ENCODE results near the gene LETM1. TPM values are rescaled to one million over a fixed set of nuclear protein-coding genes. Genes with fewer than 3 reads are reported as not detected.

LETM1 gene
- total and polyA plus RNA-seq, 8 donors: 5.3 to 255 (median 52.1) TPM

DNA sequence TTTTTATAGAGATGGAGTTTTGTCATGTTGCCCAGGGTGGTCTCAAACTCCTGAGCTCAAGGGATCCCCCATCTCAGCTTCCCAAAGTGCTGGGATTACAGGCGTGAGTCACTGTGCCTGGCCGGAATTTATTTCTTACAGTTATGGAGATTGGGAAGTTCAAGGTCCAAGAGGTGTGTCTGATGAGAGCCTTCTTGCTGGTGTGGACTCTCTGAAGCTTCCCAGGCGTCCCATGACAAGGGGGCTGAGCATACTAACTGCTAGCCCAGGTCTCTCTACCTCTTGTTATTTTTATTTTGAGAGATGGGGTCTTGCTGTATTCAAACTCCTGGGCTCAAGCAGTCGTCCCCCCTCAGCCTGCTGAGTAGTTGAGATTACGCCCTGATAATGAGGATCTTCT, 12.3 kb upstream of the LETM1 start:
- TF ChIP-seq, protein P1, sequence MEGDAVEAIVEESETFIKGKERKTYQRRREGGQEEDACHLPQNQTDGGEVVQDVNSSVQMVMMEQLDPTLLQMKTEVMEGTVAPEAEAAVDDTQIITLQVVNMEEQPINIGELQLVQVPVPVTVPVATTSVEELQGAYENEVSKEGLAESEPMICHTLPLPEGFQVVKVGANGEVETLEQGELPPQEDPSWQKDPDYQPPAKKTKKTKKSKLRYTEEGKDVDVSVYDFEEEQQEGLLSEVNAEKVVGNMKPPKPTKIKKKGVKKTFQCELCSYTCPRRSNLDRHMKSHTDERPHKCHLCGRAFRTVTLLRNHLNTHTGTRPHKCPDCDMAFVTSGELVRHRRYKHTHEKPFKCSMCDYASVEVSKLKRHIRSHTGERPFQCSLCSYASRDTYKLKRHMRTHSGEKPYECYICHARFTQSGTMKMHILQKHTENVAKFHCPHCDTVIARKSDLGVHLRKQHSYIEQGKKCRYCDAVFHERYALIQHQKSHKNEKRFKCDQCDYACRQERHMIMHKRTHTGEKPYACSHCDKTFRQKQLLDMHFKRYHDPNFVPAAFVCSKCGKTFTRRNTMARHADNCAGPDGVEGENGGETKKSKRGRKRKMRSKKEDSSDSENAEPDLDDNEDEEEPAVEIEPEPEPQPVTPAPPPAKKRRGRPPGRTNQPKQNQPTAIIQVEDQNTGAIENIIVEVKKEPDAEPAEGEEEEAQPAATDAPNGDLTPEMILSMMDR (IDR thresholded peaks at IDR 0.05): no peak
- TF ChIP-seq EP300 (IDR thresholded peaks at IDR 0.05) (no peak), POLR2AphosphoS5 (IDR thresholded peaks at IDR 0.05) (no peak), POLR2A (IDR thresholded peaks at IDR 0.05) (no peak)
- WGBS, 5 donors: 45 to 67% (median 57%) methylated on average over 5 of the region's 5 CpGs
- Histone ChIP-seq H3K36me3 (no peaks in the 10 kb centered on the region), H3K9me3 (no peaks in the 10 kb centered on the region), H3K4me3 (no peak overlapping the region), H3K4me1 (peaks cover 17 to 38% (median 29%) of the 10 kb centered on the region in 4 donors), H3K27ac (no peak overlapping the region), H3K27me3 (peaks cover 0 to 35% (median 0%) of the 10 kb centered on the region in 3 donors)
- peak; percentile 27 to 84 for DNase-seq
- intact Hi-C loops (cut with DNase I; ENCODE audit: low total_unique reads): no loop called here

DNA sequence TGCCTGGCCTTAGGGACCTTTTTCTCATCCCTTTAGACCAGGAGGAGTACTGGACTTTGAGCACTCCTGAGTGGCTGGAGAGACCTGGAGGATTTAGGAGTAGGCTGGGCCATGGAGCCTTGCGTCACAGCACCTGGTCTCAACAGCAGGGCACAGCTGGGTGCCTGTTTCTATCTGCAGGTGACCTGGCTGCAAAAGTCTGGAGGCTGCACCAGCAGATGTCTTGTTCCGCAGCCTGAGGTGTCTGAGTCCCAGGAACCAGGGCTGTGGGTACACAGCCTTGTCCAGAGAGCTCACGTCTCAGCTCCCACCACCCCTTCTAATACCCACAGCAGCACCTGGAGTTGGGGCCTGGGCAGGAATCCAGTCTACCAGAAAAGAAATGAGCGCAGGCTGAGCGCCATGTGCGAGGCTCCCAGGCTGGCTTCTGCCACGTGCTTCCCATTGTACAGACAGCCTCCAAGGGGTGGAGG, 10.3 kb upstream of the LETM1 start:
- peaks cover 19 to 35% (median 24%) of the 10 kb centered on the region in 4 donors for H3K4me1 ChIP-seq
- no peak for DNase-seq
- WGBS, 5 donors: 78 to 87% (median 85%) methylated on average over 4 to 7 of the region's 7 CpGs
- H3K27ac ChIP-seq: no peak overlapping the region
- no peak overlapping the region for H3K4me3 ChIP-seq
- intact Hi-C loops (cut with DNase I; ENCODE audit: low total_unique reads): no loop called here
- H3K36me3 ChIP-seq: no peaks in the 10 kb centered on the region
- no peaks in the 10 kb centered on the region for H3K9me3 ChIP-seq
- TF ChIP-seq, protein P1 (IDR thresholded peaks at IDR 0.05): no peak
- TF ChIP-seq EP300 (IDR thresholded peaks at IDR 0.05): no peak
- H3K27me3 ChIP-seq: peaks cover 0 to 54% (median 6%) of the 10 kb centered on the region in 3 donors

DNA sequence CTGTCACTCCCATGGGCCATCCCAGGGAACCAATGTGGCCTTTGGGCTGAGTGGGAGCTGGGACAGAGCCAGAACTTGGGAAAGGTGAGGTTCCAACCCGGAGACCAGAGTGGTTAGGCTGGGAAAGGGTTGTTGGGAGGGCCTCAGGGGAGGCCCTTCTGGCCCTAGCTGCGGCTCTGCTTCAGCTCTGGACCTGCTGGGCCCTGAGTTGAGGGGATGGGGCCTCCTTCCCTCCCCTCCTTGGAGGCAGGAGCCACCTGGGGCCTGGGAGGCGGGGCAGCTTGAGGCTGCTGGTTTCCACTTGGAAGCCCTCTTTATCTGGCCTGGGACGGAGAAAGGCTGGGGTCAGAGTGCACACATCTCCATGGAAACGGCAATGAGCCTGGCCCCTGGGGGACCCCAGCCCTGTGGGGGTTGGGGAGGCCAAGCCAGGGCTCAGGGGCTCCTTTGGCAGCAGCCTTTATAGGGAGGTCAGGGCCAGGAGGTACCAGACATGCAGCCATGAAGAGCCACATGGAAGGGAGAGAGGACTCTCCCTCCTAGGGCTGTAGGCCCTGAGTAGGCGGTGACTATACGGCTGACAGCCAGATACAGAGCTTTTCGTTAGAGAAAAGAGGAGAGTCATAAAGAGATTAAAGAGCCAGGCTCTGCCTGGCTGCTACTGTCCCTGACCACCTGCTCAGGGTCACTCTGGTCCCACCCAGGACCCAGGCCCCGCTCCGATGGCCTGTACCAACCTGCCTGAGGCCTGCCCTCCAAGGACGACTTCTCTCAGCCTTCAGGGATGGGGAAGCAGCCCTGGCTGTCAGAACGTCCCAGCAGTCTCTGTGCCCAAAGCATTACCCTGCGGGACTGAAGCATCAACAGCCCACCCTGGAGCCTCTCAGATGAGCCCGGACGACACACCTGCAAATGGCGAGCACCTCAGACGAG, 8.4 kb upstream of the LETM1 start:
- no peaks in the 10 kb centered on the region for H3K9me3 ChIP-seq
- intact Hi-C loops (cut with DNase I; ENCODE audit: low total_unique reads): no loop called here
- H3K27ac ChIP-seq: no peak overlapping the region
- H3K4me1 ChIP-seq: peaks cover 10 to 27% (median 18%) of the 10 kb centered on the region in 4 donors
- WGBS, 5 donors: 82 to 86% (median 83%) methylated on average over 15 to 17 of the region's 17 CpGs
- DNase-seq: no peak
- H3K4me3 ChIP-seq: no peak overlapping the region
- TF ChIP-seq POLR2AphosphoS5 (IDR thresholded peaks at IDR 0.05): no peak
- no peak for TF ChIP-seq POLR2A (IDR thresholded peaks at IDR 0.05)
- no peak for TF ChIP-seq EP300 (IDR thresholded peaks at IDR 0.05)
- TF ChIP-seq, protein P1 (IDR thresholded peaks at IDR 0.05): no peak
- H3K27me3 ChIP-seq: peaks cover 0 to 54% (median 6%) of the 10 kb centered on the region in 3 donors
- H3K36me3 ChIP-seq: no peaks in the 10 kb centered on the region

DNA sequence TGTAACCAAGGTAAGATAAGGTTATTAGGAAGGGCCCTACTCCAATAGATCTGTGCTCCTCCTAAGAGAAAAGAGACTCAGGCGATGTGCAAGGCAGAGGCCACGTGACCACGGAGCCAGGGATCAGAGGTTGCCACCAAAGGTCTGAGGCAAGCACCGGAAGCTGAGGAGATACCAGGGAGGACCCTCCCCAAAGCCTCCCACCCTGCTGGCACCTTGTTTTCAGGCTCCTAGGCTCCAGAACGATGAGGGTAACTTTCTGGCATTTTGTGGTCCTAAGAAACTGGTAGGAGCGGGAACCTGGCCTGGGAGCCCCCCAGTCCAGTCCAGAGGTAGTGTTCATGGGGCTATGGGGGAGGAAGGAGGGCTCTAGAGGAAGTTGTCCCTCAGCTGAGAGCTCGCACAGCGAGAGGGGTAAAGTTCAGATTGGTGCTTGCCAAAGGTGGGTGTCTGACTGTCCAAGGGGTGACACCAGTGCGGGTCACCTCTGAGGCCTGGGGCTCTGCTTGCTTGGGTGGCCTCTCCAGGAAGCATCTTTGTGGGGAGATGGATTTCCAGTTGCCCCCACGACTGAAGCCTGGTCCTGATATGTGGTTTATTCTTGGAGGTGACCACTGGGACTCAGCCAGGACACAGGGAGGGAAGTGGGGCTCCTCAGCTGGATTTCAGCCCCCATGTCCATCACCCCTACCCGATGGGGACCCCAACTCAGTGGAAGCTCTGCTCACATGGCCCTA, 7.5 kb upstream of the LETM1 start:
- Histone ChIP-seq H3K9me3 (no peaks in the 10 kb centered on the region), H3K4me1 (peaks cover 9 to 19% (median 10%) of the 10 kb centered on the region in 4 donors), H3K36me3 (no peaks in the 10 kb centered on the region), H3K4me3 (no peak overlapping the region), H3K27ac (no peak overlapping the region), H3K27me3 (peaks cover 0 to 54% (median 6%) of the 10 kb centered on the region in 3 donors)
- intact Hi-C loops (cut with DNase I; ENCODE audit: low total_unique reads): no loop called here
- 82 to 90% (median 87%) methylated on average over 10 to 11 of the region's 11 CpGs for WGBS, 5 donors
- TF ChIP-seq, protein P1 (IDR thresholded peaks at IDR 0.05): no peak
- TF ChIP-seq EP300 (IDR thresholded peaks at IDR 0.05) (no peak), POLR2A (IDR thresholded peaks at IDR 0.05) (no peak), POLR2AphosphoS5 (IDR thresholded peaks at IDR 0.05) (no peak)
- DNase-seq: no peak

Data from stomach (tissue), 9 donors.